CD4-positive, CD25-positive, alpha-beta regulatory T cell (primary cell): ENCODE results near the gene SLC25A48. TPM values are rescaled to one million over a fixed set of nuclear protein-coding genes. Genes with fewer than 3 reads are reported as not detected.
A peak's percentile ranks its signal among the peaks of the same experiment; 100 is the strongest.

Source experiments
- ATAC-seq, 2 donors: fragments of 150-1000 bp; cut with Tn5 transposase; one replicate each; pipeline ENCODE4 v1.10.0; 2021; ENCODE audit warnings: low read depth in 2 of 2, moderate number of reproducible peaks in 2 of 2, moderate library complexity in 1 of 2
- DNase-seq, 3 donors: peaks; one replicate each; pipeline versions ENCODE4 v3.0.0 to v3.0.0-alpha.2; 2012 to 2022; ENCODE audit warnings: mixed read lengths in 1 of 3
- H3K27ac ChIP-seq: one replicate; pipeline ENCODE4 v1.7.0; 2013; ENCODE audit warnings: mild to moderate bottlenecking, low read length; ENCODE audit not compliant: insufficient read depth, poor library complexity, severe bottlenecking
- H3K27me3 ChIP-seq: one replicate; pipeline ENCODE4 v1.7.0; 2013; ENCODE audit warnings: low read length; ENCODE audit not compliant: control insufficient read depth, insufficient read depth
- H3K36me3 ChIP-seq: one replicate; pipeline ENCODE4 v1.7.0; 2013; ENCODE audit warnings: mild to moderate bottlenecking, low read length, moderate library complexity; ENCODE audit not compliant: control insufficient read depth, insufficient read depth
- H3K4me1 ChIP-seq: 2 replicates; pipeline ENCODE4 v1.7.0; 2013; ENCODE audit warnings: mild to moderate bottlenecking, low read length; ENCODE audit not compliant: insufficient read depth, control insufficient read depth, poor library complexity, severe bottlenecking
- H3K4me3 ChIP-seq: one replicate; pipeline ENCODE4 v1.7.0; 2013; ENCODE audit warnings: low read depth, mild to moderate bottlenecking, low read length, moderate library complexity
- H3K9me3 ChIP-seq, 2 experiments: 1 replicate in 1 of 2; 2 replicates in 1 of 2; pipeline ENCODE4 v1.7.0; 2013; ENCODE audit warnings: low read length in 2 of 2, mild to moderate bottlenecking in 1 of 2, moderate library complexity in 1 of 2; ENCODE audit not compliant: control insufficient read depth in 2 of 2
- H3K27ac Mint-ChIP-seq, 3 donors: one replicate each; pipeline ENCODE4 v1.8.0; 2020 to 2022; ENCODE audit warnings: mild to moderate bottlenecking in 3 of 3, mixed read lengths in 3 of 3, moderate library complexity in 2 of 3
- H3K27me3 Mint-ChIP-seq: one replicate; pipeline ENCODE4 v1.8.0; 2022; ENCODE audit warnings: mild to moderate bottlenecking, mixed read lengths
- H3K36me3 Mint-ChIP-seq: one replicate; pipeline ENCODE4 v1.8.0; 2020; ENCODE audit warnings: mixed read lengths
- H3K4me1 Mint-ChIP-seq, 4 donors: one replicate each; pipeline ENCODE4 v1.8.0; 2020 to 2022; ENCODE audit warnings: mixed read lengths in 4 of 4, mild to moderate bottlenecking in 1 of 4
- H3K4me3 Mint-ChIP-seq, 4 donors: one replicate each; pipeline ENCODE4 v1.8.0; 2020 to 2022; ENCODE audit warnings: mild to moderate bottlenecking in 4 of 4, mixed read lengths in 4 of 4, moderate library complexity in 3 of 4
- H3K9me3 Mint-ChIP-seq, 7 donors: one replicate each; pipeline ENCODE4 v1.8.0; 2020 to 2022; ENCODE audit warnings: mixed read lengths in 7 of 7, mild to moderate bottlenecking in 3 of 7, moderate library complexity in 2 of 7
- polyA plus RNA-seq, 4 donors: library from polyadenylated mRNA; unstranded; fragments of 300-500 nt; fragmentation: Illumina TruSeq; gene quantifications; one replicate each; pipeline ENCODE4 v1.2.3, GENCODE V29; 2021
- total RNA-seq: library from RNA; stranded (reverse); gene quantifications from one replicate; pipeline ENCODE4 v1.2.3, GENCODE V29; 2022

The SLC25A48 gene
- total and polyA plus RNA-seq, 5 donors from 2014 or later: not detected

DNA sequence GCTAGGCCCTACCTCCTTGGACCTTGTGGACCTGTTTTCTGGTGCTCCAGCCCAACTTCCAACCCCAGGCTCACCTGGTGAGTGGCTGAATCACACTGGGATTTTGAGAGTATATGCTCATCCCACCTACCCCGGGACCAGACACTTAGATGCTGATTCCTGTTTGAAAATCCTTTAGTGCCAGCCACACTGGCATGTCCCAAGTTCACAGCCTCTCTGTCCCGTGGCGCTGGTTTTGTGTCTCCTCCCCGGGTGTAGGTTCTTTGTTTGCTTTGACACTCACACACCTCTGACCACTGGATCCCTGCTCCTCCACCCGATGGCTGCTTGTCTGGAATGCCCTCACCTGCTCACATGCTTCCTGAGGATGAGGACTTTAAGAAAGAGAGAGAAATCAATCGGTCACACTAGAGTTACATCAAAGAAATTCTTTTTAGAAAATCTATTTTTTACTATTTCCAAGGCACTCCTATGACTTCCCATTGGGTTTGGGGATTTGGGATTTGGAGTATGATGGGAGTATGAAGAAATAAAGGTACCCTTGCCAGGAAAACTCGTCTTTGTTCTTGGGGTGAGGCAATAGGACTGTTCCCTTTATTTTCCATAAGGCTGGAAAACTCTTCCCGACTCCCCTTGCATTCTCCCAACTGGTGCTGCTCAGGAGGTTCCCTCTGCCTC lies 7.3 kb upstream of the SLC25A48 start:
- Histone ChIP-seq H3K36me3 (no peaks in the 10 kb centered on the region), H3K4me3 (no peak overlapping the region), H3K27me3 (no peaks in the 10 kb centered on the region), H3K27ac (no peak overlapping the region), H3K9me3 (no peaks in the 10 kb centered on the region), H3K4me1 (no peaks in the 10 kb centered on the region)
- Mint-ChIP-seq H3K27ac (no peak overlapping the region), H3K27me3 (peaks cover 14% of the 10 kb centered on the region), H3K36me3 (no peaks in the 10 kb centered on the region), H3K4me1 (no peaks in the 10 kb centered on the region), H3K9me3 (no peaks in the 10 kb centered on the region), H3K4me3 (no peak overlapping the region)
- DNase-seq (no peak), ATAC-seq (no peak)

GRCh38 chr5:135827965-135828781 lies 6.3 kb upstream of the SLC25A48 start:
- H3K27ac Mint-ChIP-seq: no peak overlapping the region
- no peak overlapping the region for H3K27ac ChIP-seq
- H3K4me3 Mint-ChIP-seq: no peak overlapping the region
- DNase-seq: no peak
- H3K4me1 ChIP-seq: no peaks in the 10 kb centered on the region
- peaks cover 13% of the 10 kb centered on the region for H3K27me3 Mint-ChIP-seq
- no peak for ATAC-seq
- H3K4me1 Mint-ChIP-seq: no peaks in the 10 kb centered on the region
- H3K4me3 ChIP-seq: no peak overlapping the region
- H3K9me3 Mint-ChIP-seq: no peaks in the 10 kb centered on the region
- no peaks in the 10 kb centered on the region for H3K27me3 ChIP-seq
- no peaks in the 10 kb centered on the region for H3K36me3 ChIP-seq
- H3K9me3 ChIP-seq: no peaks in the 10 kb centered on the region
- no peaks in the 10 kb centered on the region for H3K36me3 Mint-ChIP-seq

GRCh38 chr5:135828782-135829127 lies 5.7 kb upstream of the SLC25A48 start:
- Histone ChIP-seq H3K4me1 (no peaks in the 10 kb centered on the region), H3K27me3 (peaks cover 2% of the 10 kb centered on the region), H3K9me3 (no peaks in the 10 kb centered on the region), H3K4me3 (no peak overlapping the region), H3K27ac (no peak overlapping the region), H3K36me3 (no peaks in the 10 kb centered on the region)
- Mint-ChIP-seq H3K4me1 (no peaks in the 10 kb centered on the region), H3K27ac (no peak overlapping the region), H3K27me3 (peaks cover 9% of the 10 kb centered on the region), H3K4me3 (no peak overlapping the region), H3K9me3 (no peaks in the 10 kb centered on the region), H3K36me3 (no peaks in the 10 kb centered on the region)
- DNase-seq (no peak), ATAC-seq (no peak)

- Histone ChIP-seq H3K9me3 (no peaks in the 10 kb centered on the region), H3K27me3 (peaks cover 3% of the 10 kb centered on the region), H3K27ac (no peak overlapping the region), H3K36me3 (no peaks in the 10 kb centered on the region), H3K4me3 (no peak overlapping the region), H3K4me1 (no peaks in the 10 kb centered on the region)
- DNase-seq (no peak), ATAC-seq (no peak)
- Mint-ChIP-seq H3K4me1 (peaks cover 0 to 2% (median under 1%) of the 10 kb centered on the region in 4 donors), H3K27me3 (peaks cover 10% of the 10 kb centered on the region), H3K4me3 (no peak overlapping the region), H3K27ac (no peak overlapping the region), H3K9me3 (no peaks in the 10 kb centered on the region), H3K36me3 (no peaks in the 10 kb centered on the region)
Observed at GRCh38 chr5:135829179-135829578, 5.3 kb upstream of the SLC25A48 start.

- no peaks in the 10 kb centered on the region for H3K9me3 ChIP-seq
- DNase-seq (peak in 1 of 3 donors; percentile 35), ATAC-seq (no peak)
- H3K9me3 Mint-ChIP-seq: no peaks in the 10 kb centered on the region
- H3K4me1 ChIP-seq: no peaks in the 10 kb centered on the region
- H3K4me3 ChIP-seq: no peak overlapping the region
- no peaks in the 10 kb centered on the region for H3K36me3 ChIP-seq
- H3K4me3 Mint-ChIP-seq: no peak overlapping the region
- H3K36me3 Mint-ChIP-seq: no peaks in the 10 kb centered on the region
- no peak overlapping the region for H3K27ac ChIP-seq
- H3K4me1 Mint-ChIP-seq: peaks cover 0 to 4% (median 1%) of the 10 kb centered on the region in 4 donors
- H3K27me3 ChIP-seq: peaks cover 3% of the 10 kb centered on the region
- no peak overlapping the region for H3K27ac Mint-ChIP-seq
- peaks cover 16% of the 10 kb centered on the region for H3K27me3 Mint-ChIP-seq
Observed at GRCh38 chr5:135829681-135830383, 4.6 kb upstream of the SLC25A48 start.

GRCh38 chr5:135830384-135830700 lies 4.1 kb upstream of the SLC25A48 start:
- peaks cover 16% of the 10 kb centered on the region for H3K27me3 Mint-ChIP-seq
- Histone ChIP-seq H3K9me3 (no peaks in the 10 kb centered on the region), H3K27ac (no peak overlapping the region), H3K27me3 (peaks cover 3% of the 10 kb centered on the region), H3K4me3 (no peak overlapping the region), H3K4me1 (no peaks in the 10 kb centered on the region), H3K36me3 (no peaks in the 10 kb centered on the region)
- ATAC-seq (no peak), DNase-seq (no peak)
- H3K36me3 Mint-ChIP-seq: no peaks in the 10 kb centered on the region
- H3K27ac Mint-ChIP-seq: no peak overlapping the region
- H3K9me3 Mint-ChIP-seq: no peaks in the 10 kb centered on the region
- no peak overlapping the region for H3K4me3 Mint-ChIP-seq
- peaks cover 0 to 4% (median 1%) of the 10 kb centered on the region in 4 donors for H3K4me1 Mint-ChIP-seq

GRCh38 chr5:135830876-135831275 lies 3.6 kb upstream of the SLC25A48 start:
- ATAC-seq (no peak), DNase-seq (no peak)
- Mint-ChIP-seq H3K4me1 (peaks cover 0 to 4% (median 1%) of the 10 kb centered on the region in 4 donors), H3K9me3 (no peaks in the 10 kb centered on the region), H3K4me3 (no peak overlapping the region), H3K27ac (no peak overlapping the region), H3K27me3 (peaks cover 16% of the 10 kb centered on the region), H3K36me3 (no peaks in the 10 kb centered on the region)
- Histone ChIP-seq H3K9me3 (no peaks in the 10 kb centered on the region), H3K4me1 (no peaks in the 10 kb centered on the region), H3K27me3 (peaks cover 3% of the 10 kb centered on the region), H3K4me3 (no peak overlapping the region), H3K36me3 (no peaks in the 10 kb centered on the region), H3K27ac (no peak overlapping the region)
